ENCODE data around the gene C12orf42.
A peak's percentile ranks its signal among the peaks of the same experiment; 100 is the strongest.

Gene C12orf42

DNA sequence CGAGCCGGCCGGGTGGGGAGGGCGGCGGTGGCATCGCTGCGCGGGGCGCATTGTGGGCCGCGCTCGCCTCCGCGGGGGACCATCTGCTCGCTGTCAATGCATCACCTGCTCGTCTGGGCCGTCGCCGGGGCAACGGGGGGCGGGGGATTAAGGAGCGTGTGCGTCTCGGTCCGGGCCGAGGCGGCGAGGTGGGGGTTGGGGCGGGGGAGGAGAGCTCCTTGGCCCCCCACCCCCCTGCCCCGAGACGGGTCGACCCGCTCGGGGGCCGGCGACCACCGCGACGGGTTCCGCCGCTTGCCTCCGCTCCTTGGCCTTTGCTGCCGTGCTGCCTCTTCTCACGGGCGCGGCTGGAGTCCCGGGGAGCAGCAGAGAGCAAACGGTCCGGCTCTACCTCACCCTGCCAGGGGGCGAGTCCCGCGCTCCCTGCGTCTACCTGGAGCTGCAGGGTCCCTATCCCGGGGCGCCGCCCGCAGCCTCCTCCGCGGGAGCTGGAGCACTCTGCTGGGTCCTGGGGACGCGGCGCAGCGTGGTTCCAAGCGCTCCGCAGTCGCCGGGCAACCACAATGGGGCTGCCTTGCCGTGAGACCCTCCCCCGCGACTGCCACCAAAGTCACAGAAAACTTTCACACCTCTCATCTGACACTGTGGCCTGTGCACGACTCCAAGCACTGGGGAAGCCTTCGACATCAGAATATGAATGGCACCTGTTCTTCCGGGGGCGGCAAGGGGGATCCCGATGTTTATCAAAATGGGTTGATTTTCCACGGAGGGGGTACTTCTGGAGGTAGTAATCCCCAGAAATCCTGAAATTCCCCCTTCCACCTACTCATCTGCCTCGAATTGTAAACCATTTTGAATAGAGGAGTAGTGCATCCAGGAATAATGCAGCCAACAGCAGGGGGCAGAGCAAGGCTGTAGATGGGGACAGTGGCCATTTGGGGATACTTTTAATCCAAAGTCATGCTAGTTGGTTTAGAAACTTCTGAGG, at the start of gene C12orf42:
C12orf42 (minus strand) TSS at position 500 of the 988 bp plus-strand sequence. CDS start 17,542 bp downstream, outside the sequence.
- CTCF ChIA-PET: interaction anchor here (0.8 to 1.1 kb wide), 3 partner anchors 52 to 612 kb away, joined by 3 to 5 read pairs (median 3); no protein-coding TSS in a partner anchor
- DNase-seq (ENCODE audit: extremely low spot score): peak; percentile 36
- POLR2A ChIA-PET: no interaction called here
- TF ChIP-seq FOXM1 (IDR thresholded peaks at IDR 0.05; ENCODE audit: borderline replicate concordance) (no peak), CTBP1 (IDR thresholded peaks at IDR 0.05; ENCODE audit: borderline replicate concordance) (no peak), SP1 (IDR thresholded peaks at IDR 0.05) (no peak), FOXA1 (IDR thresholded peaks at IDR 0.05) (no peak), ZNF384 (IDR thresholded peaks at IDR 0.05) (no peak), L3MBTL2 (conservative IDR thresholded peaks at IDR 0.05) (no peak), HDGF (IDR thresholded peaks at IDR 0.05; ENCODE audit: borderline replicate concordance) (no peak), NFRKB (IDR thresholded peaks at IDR 0.05) (no peak), ARNT (IDR thresholded peaks at IDR 0.05) (no peak), TARDBP (IDR thresholded peaks at IDR 0.05) (no peak), BHLHE40 (IDR thresholded peaks at IDR 0.05; ENCODE audit: borderline replicate concordance) (no peak), FOXK2 (IDR thresholded peaks at IDR 0.05) (no peak), LEF1 (IDR thresholded peaks at IDR 0.05; ENCODE audit: borderline replicate concordance) (no peak), ELF4 (IDR thresholded peaks at IDR 0.05) (no peak), SUZ12 (IDR thresholded peaks at IDR 0.05) (no peak)
- TF ChIP-seq, protein P1, sequence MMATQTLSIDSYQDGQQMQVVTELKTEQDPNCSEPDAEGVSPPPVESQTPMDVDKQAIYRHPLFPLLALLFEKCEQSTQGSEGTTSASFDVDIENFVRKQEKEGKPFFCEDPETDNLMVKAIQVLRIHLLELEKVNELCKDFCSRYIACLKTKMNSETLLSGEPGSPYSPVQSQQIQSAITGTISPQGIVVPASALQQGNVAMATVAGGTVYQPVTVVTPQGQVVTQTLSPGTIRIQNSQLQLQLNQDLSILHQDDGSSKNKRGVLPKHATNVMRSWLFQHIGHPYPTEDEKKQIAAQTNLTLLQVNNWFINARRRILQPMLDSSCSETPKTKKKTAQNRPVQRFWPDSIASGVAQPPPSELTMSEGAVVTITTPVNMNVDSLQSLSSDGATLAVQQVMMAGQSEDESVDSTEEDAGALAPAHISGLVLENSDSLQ (IDR thresholded peaks at IDR 0.05): no peak

DNA sequence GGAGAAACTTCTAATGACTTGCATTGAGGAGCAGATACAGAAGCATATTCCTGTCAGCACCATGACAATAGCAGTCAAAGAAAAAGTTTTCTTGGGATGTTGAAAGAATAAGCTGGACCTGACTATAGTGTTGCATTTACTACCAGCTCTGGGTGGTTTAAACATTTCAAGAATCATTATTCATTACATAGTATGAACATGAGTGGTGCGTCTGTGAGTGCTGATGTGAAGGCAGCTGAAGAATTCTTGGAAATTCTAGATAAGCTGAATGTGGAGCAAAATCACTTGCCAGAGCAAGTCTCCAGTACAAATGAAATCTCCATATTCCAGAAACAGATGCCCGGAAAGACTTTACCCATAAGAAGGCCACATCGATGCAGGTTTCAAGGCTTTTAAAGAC, 46.3 kb upstream of the C12orf42 start:
- no peak for DNase-seq (ENCODE audit: extremely low spot score)
- TF ChIP-seq NFRKB (IDR thresholded peaks at IDR 0.05) (no peak), ARNT (IDR thresholded peaks at IDR 0.05) (no peak), BHLHE40 (IDR thresholded peaks at IDR 0.05; ENCODE audit: borderline replicate concordance) (no peak), FOXA1 (IDR thresholded peaks at IDR 0.05) (no peak), FOXM1 (IDR thresholded peaks at IDR 0.05; ENCODE audit: borderline replicate concordance) (no peak), HDGF (IDR thresholded peaks at IDR 0.05; ENCODE audit: borderline replicate concordance) (no peak), SP1 (IDR thresholded peaks at IDR 0.05) (no peak), ELF4 (IDR thresholded peaks at IDR 0.05) (no peak), L3MBTL2 (conservative IDR thresholded peaks at IDR 0.05) (no peak), ZNF384 (IDR thresholded peaks at IDR 0.05) (no peak), TARDBP (IDR thresholded peaks at IDR 0.05) (no peak), FOXK2 (IDR thresholded peaks at IDR 0.05) (no peak), LEF1 (IDR thresholded peaks at IDR 0.05; ENCODE audit: borderline replicate concordance) (no peak), CTBP1 (IDR thresholded peaks at IDR 0.05; ENCODE audit: borderline replicate concordance) (no peak), SUZ12 (IDR thresholded peaks at IDR 0.05) (no peak)
- TF ChIP-seq, protein P1 (IDR thresholded peaks at IDR 0.05): no peak
- CTCF ChIA-PET: no interaction called here
- POLR2A ChIA-PET: no interaction called here

DNA sequence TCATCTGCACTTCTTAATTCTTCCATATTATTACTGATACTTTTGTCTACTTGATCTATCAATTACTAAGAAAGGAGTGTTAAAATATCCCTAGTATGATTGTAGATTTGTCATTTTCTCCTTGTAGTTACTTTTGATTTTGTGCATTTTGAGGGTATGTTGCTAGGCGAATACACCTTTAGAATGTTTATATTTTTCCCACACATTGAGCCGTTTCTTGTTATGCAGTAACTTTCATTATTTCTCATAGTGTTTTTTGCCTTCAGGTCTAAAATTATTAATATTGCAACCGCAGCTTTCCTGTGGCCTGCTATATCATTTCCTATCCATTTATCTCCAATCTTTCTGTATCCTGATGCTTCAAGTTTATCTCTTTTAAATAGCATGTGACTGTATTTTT, 44.6 kb upstream of the C12orf42 start:
- DNase-seq (ENCODE audit: extremely low spot score): no peak
- CTCF ChIA-PET: no interaction called here

DNA sequence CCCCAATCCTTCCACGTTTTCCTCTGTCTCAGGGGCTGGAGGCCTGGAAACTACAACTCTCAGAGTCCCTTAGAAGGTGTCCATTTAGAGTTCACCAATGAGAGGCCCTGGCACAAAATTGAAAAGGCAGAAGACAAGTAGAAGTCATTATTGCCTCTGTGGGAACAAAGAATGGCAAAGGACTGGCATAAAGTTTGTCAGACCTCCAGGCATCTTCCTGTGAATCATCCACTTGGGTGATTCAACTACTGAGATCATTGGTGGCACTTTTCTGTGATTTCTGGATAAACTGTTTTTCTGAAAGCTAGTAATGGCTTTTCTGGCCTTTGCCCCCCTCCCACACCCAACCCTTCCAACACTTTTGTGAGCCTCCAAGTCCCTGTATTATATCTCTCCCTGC, 42.6 kb upstream of the C12orf42 start:
- CTCF ChIA-PET: no interaction called here
- POLR2A ChIA-PET: no interaction called here
- no peak for DNase-seq (ENCODE audit: extremely low spot score)
- no peak for TF ChIP-seq SP1 (IDR thresholded peaks at IDR 0.05)
- TF ChIP-seq ARNT (IDR thresholded peaks at IDR 0.05): no peak
- no peak for TF ChIP-seq L3MBTL2 (conservative IDR thresholded peaks at IDR 0.05)
- no peak for TF ChIP-seq FOXK2 (IDR thresholded peaks at IDR 0.05)
- TF ChIP-seq NFRKB (IDR thresholded peaks at IDR 0.05): no peak
- no peak for TF ChIP-seq HDGF (IDR thresholded peaks at IDR 0.05; ENCODE audit: borderline replicate concordance)
- no peak for TF ChIP-seq FOXM1 (IDR thresholded peaks at IDR 0.05; ENCODE audit: borderline replicate concordance)
- TF ChIP-seq ZNF384 (IDR thresholded peaks at IDR 0.05): no peak
- TF ChIP-seq, protein P1 (IDR thresholded peaks at IDR 0.05): no peak
- TF ChIP-seq LEF1 (IDR thresholded peaks at IDR 0.05; ENCODE audit: borderline replicate concordance): no peak
- no peak for TF ChIP-seq TARDBP (IDR thresholded peaks at IDR 0.05)
- no peak for TF ChIP-seq FOXA1 (IDR thresholded peaks at IDR 0.05)
- TF ChIP-seq BHLHE40 (IDR thresholded peaks at IDR 0.05; ENCODE audit: borderline replicate concordance): no peak
- TF ChIP-seq SUZ12 (IDR thresholded peaks at IDR 0.05): no peak
- TF ChIP-seq ELF4 (IDR thresholded peaks at IDR 0.05): no peak
- no peak for TF ChIP-seq CTBP1 (IDR thresholded peaks at IDR 0.05; ENCODE audit: borderline replicate concordance)

More for the DNA sequence above, 44.6 kb upstream of the C12orf42 start:
- POLR2A ChIA-PET: no interaction called here
- TF ChIP-seq ARNT (IDR thresholded peaks at IDR 0.05): no peak
- TF ChIP-seq BHLHE40 (IDR thresholded peaks at IDR 0.05; ENCODE audit: borderline replicate concordance): no peak
- no peak for TF ChIP-seq L3MBTL2 (conservative IDR thresholded peaks at IDR 0.05)
- TF ChIP-seq, protein P1 (IDR thresholded peaks at IDR 0.05): no peak
- TF ChIP-seq FOXA1 (IDR thresholded peaks at IDR 0.05): no peak
- no peak for TF ChIP-seq SP1 (IDR thresholded peaks at IDR 0.05)
- TF ChIP-seq ZNF384 (IDR thresholded peaks at IDR 0.05): no peak
- no peak for TF ChIP-seq LEF1 (IDR thresholded peaks at IDR 0.05; ENCODE audit: borderline replicate concordance)
- TF ChIP-seq HDGF (IDR thresholded peaks at IDR 0.05; ENCODE audit: borderline replicate concordance): no peak
- no peak for TF ChIP-seq ELF4 (IDR thresholded peaks at IDR 0.05)
- no peak for TF ChIP-seq FOXM1 (IDR thresholded peaks at IDR 0.05; ENCODE audit: borderline replicate concordance)
- TF ChIP-seq SUZ12 (IDR thresholded peaks at IDR 0.05): no peak
- TF ChIP-seq CTBP1 (IDR thresholded peaks at IDR 0.05; ENCODE audit: borderline replicate concordance): no peak
- no peak for TF ChIP-seq FOXK2 (IDR thresholded peaks at IDR 0.05)
